Measurements from ENCODE around the gene CEP120.
A peak's percentile ranks its signal among the peaks of the same experiment; 100 is the strongest.

The CEP120 gene

GRCh38 chr5:123305751-123306150, 117.5 kb downstream of the CEP120 start:
- no peak for DNase-seq (ENCODE audit: low read depth)
- TF ChIP-seq CTCF (IDR thresholded peaks at IDR 0.05; ENCODE audit: insufficient read depth, low read depth, low read length, missing control alignments): no peak
- no peak overlapping the region for H3K4me3 ChIP-seq (ENCODE audit: low read depth, low read length)

- H3K4me3 ChIP-seq (ENCODE audit: low read depth, low read length): no peak overlapping the region
Measured at GRCh38 chr5:123304777-123305316, 118.4 kb downstream of the CEP120 start.

GRCh38 chr5:123303802-123304201, 119.4 kb downstream of the CEP120 start:
- no peak for TF ChIP-seq CTCF (IDR thresholded peaks at IDR 0.05; ENCODE audit: insufficient read depth, low read depth, low read length, missing control alignments)
- no peak overlapping the region for H3K4me3 ChIP-seq (ENCODE audit: low read depth, low read length)
- DNase-seq (ENCODE audit: low read depth): no peak

More at GRCh38 chr5:123304777-123305316, 118.4 kb downstream of the CEP120 start:
- TF ChIP-seq CTCF (IDR thresholded peaks at IDR 0.05; ENCODE audit: insufficient read depth, low read depth, low read length, missing control alignments): no peak
- DNase-seq (ENCODE audit: low read depth): peak; percentile 21

DNA sequence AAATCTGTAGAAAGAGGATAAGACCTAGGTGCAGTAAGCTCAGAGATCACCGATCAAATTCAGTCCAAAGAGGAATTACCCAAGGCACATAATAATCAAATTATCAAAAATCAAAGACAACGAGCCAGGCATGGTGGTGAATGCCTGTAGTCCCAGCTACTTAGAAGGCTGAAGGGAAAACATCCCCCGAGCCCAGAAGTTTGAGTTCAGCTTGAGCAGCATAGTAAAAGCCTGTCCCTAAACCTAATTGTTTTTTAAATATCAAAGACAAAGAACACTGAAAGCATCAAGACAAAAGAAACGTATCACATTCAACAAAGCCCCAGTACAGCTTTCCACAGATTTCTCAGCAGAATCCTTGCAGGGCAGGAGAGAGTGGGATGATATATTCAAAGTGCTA, 122.9 kb downstream of the CEP120 start:
- TF ChIP-seq CTCF (IDR thresholded peaks at IDR 0.05; ENCODE audit: insufficient read depth, low read depth, low read length, missing control alignments): no peak
- DNase-seq (ENCODE audit: low read depth): no peak
- no peak overlapping the region for H3K4me3 ChIP-seq (ENCODE audit: low read depth, low read length)

- TF ChIP-seq CTCF (IDR thresholded peaks at IDR 0.05; ENCODE audit: insufficient read depth, low read depth, low read length, missing control alignments): no peak
- no peak overlapping the region for H3K4me3 ChIP-seq (ENCODE audit: low read depth, low read length)
- DNase-seq (ENCODE audit: low read depth): no peak
Measured at GRCh38 chr5:123299136-123299535, 124.1 kb downstream of the CEP120 start.

- H3K4me3 ChIP-seq (ENCODE audit: low read depth, low read length): no peak overlapping the region
- TF ChIP-seq CTCF (IDR thresholded peaks at IDR 0.05; ENCODE audit: insufficient read depth, low read depth, low read length, missing control alignments): no peak
- DNase-seq (ENCODE audit: low read depth): no peak
Measured at GRCh38 chr5:123298335-123299030, 124.7 kb downstream of the CEP120 start.

GRCh38 chr5:123297866-123298265, 125.3 kb downstream of the CEP120 start:
- DNase-seq (ENCODE audit: low read depth): no peak
- no peak for TF ChIP-seq CTCF (IDR thresholded peaks at IDR 0.05; ENCODE audit: insufficient read depth, low read depth, low read length, missing control alignments)
- H3K4me3 ChIP-seq (ENCODE audit: low read depth, low read length): no peak overlapping the region

Data from GM12865 (cell line).